ENCODE measurements around the gene MAX. TPM values are rescaled to one million over a fixed set of nuclear protein-coding genes. Genes with fewer than 3 reads are reported as not detected.
A peak's percentile ranks its signal among the peaks of the same experiment; 100 is the strongest.

The MAX gene
- polyA plus RNA-seq (ENCODE audit: low read depth in 6 of 6), result 100 to 1,000 TPM; 115 to 137 (median 125) TPM

DNA sequence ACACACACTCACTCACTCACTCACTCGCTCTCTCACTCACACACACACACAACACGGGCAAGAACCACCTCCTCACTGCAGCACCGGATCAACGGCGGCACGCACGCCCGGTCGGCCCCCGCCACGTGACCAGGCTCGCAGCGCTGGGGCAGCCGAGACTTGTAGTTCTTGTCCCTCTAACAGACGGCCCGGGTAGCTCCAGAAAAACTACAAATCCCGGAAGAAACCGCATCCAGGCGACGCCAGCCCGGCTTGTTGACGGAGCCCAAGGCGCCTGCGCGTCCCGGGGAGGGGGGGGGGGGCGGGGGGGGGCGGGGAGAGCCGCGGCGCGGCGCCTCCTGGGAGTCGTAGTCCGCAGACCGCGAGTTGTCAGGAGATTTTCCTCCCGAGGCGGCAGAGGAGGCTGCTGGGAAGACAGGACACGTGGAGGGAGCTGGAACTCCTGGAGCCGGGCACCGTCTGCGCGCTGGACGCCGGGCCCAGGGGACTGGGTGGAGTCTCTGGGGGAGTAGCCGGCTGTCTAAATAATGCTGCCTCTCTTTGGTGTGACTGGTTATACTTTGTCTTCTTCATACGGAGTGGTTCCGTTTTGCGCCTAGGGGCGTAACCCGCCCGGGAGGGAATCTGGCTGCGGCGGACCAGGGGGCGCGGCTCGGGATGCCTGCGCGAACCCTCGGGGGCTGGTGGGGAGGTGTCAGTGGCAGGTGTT, at the start of gene MAX:
TSS of gene MAX (minus strand) at position 77 of the 709 bp plus-strand sequence. CDS start 178 bp downstream, outside the sequence.
- H3K27me3 Mint-ChIP-seq, result no peaks in the 10 kb centered on the region
- H3K4me1 Mint-ChIP-seq, result peaks cover 21 to 47% (median 24%) of the 10 kb centered on the region in 3 donors
- ATAC-seq (ENCODE audit: low read depth in 2 of 2), result peak; percentile 89 to 92

DNA sequence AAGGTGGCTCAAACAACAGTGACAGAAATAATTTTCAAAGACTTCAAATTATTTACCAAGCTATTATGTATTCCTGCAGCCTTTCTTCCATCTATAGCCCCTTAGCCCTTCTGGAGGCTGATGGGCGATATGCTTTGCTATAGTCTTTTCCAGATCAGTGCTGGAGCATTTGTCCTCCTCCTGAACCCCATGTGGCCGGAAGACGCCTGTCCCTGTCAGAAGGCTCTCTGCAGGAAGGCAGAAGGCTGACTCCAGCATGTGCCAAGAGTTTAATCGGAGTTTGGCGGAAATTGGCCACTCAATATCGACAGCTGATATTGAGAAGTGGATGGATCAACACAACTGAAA, 49.3 kb upstream of the MAX start:
- ATAC-seq (ENCODE audit: low read depth in 2 of 2), result no peak
- Mint-ChIP-seq H3K27ac (no peak overlapping the region), H3K4me3 (no peak overlapping the region)

More for the DNA sequence above, at the start of gene MAX:
- Mint-ChIP-seq H3K36me3 (peaks cover 0 to 23% of the 10 kb centered on the region in 2 donors), H3K9me3 (no peaks in the 10 kb centered on the region), H3K4me3 (peak within 1 kb of the TSS; percentile 83 to 98 (median 98)), H3K27ac (peak within 1 kb of the TSS; percentile 86 to 99 (median 96))
- DNase-seq, result peak; percentile 99

GRCh38 chr14:65150898-65151608, 48.7 kb upstream of the MAX start:
- no peaks in the 10 kb centered on the region for H3K36me3 Mint-ChIP-seq
- DNase-seq (no peak), ATAC-seq (ENCODE audit: low read depth in 2 of 2) (no peak)
- no peaks in the 10 kb centered on the region for H3K4me1 Mint-ChIP-seq
- H3K9me3 Mint-ChIP-seq, result no peaks in the 10 kb centered on the region
- H3K27ac Mint-ChIP-seq, result peak overlapping the region in 1 of 6 donors; percentile 3
- peaks cover 0 to 4% (median 0%) of the 10 kb centered on the region in 3 donors for H3K27me3 Mint-ChIP-seq
- no peak overlapping the region for H3K4me3 Mint-ChIP-seq

More for the DNA sequence above, 49.3 kb upstream of the MAX start:
- H3K9me3 Mint-ChIP-seq, result no peaks in the 10 kb centered on the region
- no peak for DNase-seq
- no peaks in the 10 kb centered on the region for H3K36me3 Mint-ChIP-seq
- H3K27me3 Mint-ChIP-seq, result no peaks in the 10 kb centered on the region
- H3K4me1 Mint-ChIP-seq, result peaks cover 0 to 4% (median 0%) of the 10 kb centered on the region in 3 donors

GRCh38 chr14:65149116-65149515, 46.8 kb upstream of the MAX start:
- peaks cover 10 to 11% (median 11%) of the 10 kb centered on the region in 3 donors for H3K27me3 Mint-ChIP-seq
- H3K9me3 Mint-ChIP-seq, result no peaks in the 10 kb centered on the region
- no peak overlapping the region for H3K4me3 Mint-ChIP-seq
- no peaks in the 10 kb centered on the region for H3K36me3 Mint-ChIP-seq
- H3K4me1 Mint-ChIP-seq, result no peaks in the 10 kb centered on the region
- ATAC-seq (ENCODE audit: low read depth in 2 of 2) (no peak), DNase-seq (no peak)
- peak overlapping the region in 1 of 6 donors; percentile 35 for H3K27ac Mint-ChIP-seq

DNA sequence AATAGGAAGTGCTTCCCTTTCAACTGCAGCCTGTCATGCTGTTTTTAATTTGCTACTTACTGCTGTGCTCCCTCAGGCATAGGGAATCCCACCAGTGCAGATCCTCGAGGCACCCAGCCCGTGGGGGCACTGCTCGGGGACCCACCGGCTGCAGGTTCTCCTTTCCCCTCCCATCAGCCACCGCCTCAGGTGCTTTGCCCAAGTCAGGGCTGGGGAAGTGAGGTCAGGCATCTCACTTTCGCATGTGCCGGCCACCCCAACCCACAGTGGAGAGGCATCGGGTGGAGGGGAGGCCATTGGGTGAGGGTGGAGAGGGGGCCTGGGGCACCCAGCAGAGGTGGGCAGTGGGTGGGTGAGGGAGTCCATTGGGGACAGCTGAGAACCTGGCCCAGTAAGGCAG, 41.9 kb upstream of the MAX start:
- Mint-ChIP-seq H3K27me3 (peaks cover 10 to 24% (median 19%) of the 10 kb centered on the region in 3 donors), H3K36me3 (no peaks in the 10 kb centered on the region), H3K9me3 (no peaks in the 10 kb centered on the region), H3K4me1 (no peaks in the 10 kb centered on the region), H3K4me3 (no peak overlapping the region), H3K27ac (no peak overlapping the region)
- no peak for ATAC-seq (ENCODE audit: low read depth in 2 of 2)
- no peak for DNase-seq

DNA sequence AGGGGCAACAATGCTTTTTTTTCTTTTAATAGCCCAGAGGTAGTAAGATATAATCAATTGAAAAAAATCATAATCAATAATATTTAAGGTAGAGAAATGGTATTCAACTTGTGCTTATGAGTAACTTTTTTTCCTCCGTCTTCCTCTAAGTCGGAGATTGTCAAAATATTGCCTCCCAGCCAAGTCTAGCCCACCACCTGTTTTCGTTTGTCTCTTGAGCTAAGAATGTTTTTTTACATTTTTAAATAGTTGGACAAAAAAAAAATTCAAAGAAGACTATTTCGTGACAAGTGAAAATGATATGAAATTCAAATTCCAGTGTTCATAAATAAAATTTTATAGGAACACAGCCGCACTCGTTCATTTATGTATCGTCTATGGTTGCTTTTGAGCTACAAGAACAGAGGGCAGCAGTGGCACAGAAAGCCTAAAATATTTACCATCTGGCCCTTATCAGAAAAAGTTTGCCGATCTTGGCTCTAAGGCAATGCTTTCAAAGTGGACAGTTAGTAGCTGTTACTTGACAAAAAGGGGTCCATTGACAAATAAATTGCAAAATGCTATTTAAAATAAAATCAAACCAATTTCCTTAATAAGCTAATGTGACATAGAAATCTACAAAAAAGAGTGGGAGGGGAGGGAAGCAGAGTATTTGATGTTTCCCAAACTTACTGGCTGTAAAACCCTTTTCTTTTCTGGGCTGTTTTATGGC, 40.8 kb upstream of the MAX start:
- ATAC-seq (ENCODE audit: low read depth in 2 of 2), result no peak
- H3K27me3 Mint-ChIP-seq, result peaks cover 10 to 24% (median 19%) of the 10 kb centered on the region in 3 donors
- H3K4me3 Mint-ChIP-seq, result no peak overlapping the region
- H3K4me1 Mint-ChIP-seq, result no peaks in the 10 kb centered on the region
- H3K9me3 Mint-ChIP-seq, result no peaks in the 10 kb centered on the region
- H3K27ac Mint-ChIP-seq, result no peak overlapping the region
- no peaks in the 10 kb centered on the region for H3K36me3 Mint-ChIP-seq
- no peak for DNase-seq

GRCh38 chr14:65142429-65142828, 40.1 kb upstream of the MAX start:
- ATAC-seq (ENCODE audit: low read depth in 2 of 2) (no peak), DNase-seq (no peak)
- Mint-ChIP-seq H3K4me1 (no peaks in the 10 kb centered on the region), H3K36me3 (no peaks in the 10 kb centered on the region), H3K4me3 (no peak overlapping the region), H3K9me3 (no peaks in the 10 kb centered on the region), H3K27me3 (peaks cover 10 to 24% (median 19%) of the 10 kb centered on the region in 3 donors), H3K27ac (no peak overlapping the region)

DNA sequence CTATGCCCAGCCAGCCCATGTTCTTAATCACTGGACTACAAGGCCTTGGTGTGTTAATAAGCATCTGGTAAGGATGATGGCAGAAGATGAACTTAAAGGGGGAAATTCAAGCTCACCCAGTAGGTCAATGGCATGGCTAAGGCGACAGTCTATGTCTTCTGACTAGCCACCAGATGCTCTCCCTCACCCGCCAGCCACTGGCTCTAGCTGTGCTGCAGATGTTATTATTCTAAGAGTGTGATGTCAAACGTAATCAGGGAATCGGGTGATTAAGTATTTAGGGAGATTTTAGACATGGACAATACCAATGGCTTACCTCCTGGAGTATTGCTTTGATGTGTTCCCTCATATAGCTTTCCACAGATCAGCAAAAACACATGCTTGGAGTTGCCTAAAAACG, 39.2 kb upstream of the MAX start:
- H3K36me3 Mint-ChIP-seq, result no peaks in the 10 kb centered on the region
- no peaks in the 10 kb centered on the region for H3K4me1 Mint-ChIP-seq
- H3K27ac Mint-ChIP-seq, result no peak overlapping the region
- peaks cover 10 to 24% (median 19%) of the 10 kb centered on the region in 3 donors for H3K27me3 Mint-ChIP-seq
- no peaks in the 10 kb centered on the region for H3K9me3 Mint-ChIP-seq
- H3K4me3 Mint-ChIP-seq, result no peak overlapping the region
- DNase-seq (no peak), ATAC-seq (ENCODE audit: low read depth in 2 of 2) (no peak)

DNA sequence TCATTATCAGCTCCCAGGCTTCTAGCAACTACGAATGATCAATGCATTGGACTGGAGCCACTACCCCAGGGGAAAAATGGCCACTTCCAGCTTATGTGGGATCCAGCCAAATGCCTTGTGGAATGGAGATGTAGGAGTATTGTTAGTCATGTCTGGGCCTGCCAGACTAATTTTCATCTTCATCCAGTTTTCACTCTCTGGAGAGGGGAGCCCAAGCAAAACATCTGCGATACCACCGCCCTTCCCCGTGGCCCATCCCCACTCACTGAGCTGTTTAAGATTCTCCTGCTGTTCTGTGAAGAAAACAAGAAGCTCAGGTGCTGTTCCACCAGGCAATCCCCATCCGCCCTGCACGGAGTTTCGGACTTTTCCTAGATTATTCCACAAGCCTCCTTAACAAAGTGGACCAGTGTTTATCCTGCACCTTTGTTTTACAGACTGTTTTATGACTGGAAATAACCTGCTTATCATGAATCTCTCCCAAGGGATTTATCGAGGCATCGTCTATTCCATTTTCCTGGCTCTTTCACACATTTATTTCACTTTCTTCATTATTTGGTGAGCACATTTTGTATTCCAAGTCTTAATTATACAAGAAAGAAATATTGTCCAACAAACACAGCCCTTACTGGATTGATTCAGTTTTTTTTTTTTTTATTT, 35.5 kb upstream of the MAX start:
- Mint-ChIP-seq H3K27ac (no peak overlapping the region), H3K27me3 (peaks cover 0 to 5% (median 0%) of the 10 kb centered on the region in 3 donors), H3K4me1 (no peaks in the 10 kb centered on the region), H3K36me3 (no peaks in the 10 kb centered on the region), H3K9me3 (no peaks in the 10 kb centered on the region), H3K4me3 (no peak overlapping the region)
- ATAC-seq (ENCODE audit: low read depth in 2 of 2) (no peak), DNase-seq (no peak)

GRCh38 chr14:65134651-65135579, 32.6 kb upstream of the MAX start:
- ATAC-seq (ENCODE audit: low read depth in 2 of 2) (no peak), DNase-seq (no peak)
- H3K4me1 Mint-ChIP-seq, result no peaks in the 10 kb centered on the region
- no peak overlapping the region for H3K4me3 Mint-ChIP-seq
- peak overlapping the region in 2 of 6 donors; percentile 53 to 84 for H3K27ac Mint-ChIP-seq
- H3K9me3 Mint-ChIP-seq, result no peaks in the 10 kb centered on the region
- no peaks in the 10 kb centered on the region for H3K36me3 Mint-ChIP-seq
- H3K27me3 Mint-ChIP-seq, result no peaks in the 10 kb centered on the region

- Mint-ChIP-seq H3K9me3 (no peaks in the 10 kb centered on the region), H3K27ac (no peak overlapping the region), H3K4me1 (no peaks in the 10 kb centered on the region), H3K36me3 (no peaks in the 10 kb centered on the region), H3K27me3 (peaks cover 0 to 3% (median 0%) of the 10 kb centered on the region in 3 donors), H3K4me3 (no peak overlapping the region)
- ATAC-seq (ENCODE audit: low read depth in 2 of 2), result no peak
- no peak for DNase-seq
These were observed 30.5 kb upstream of the MAX start for GRCh38 chr14:65132855-65133254.

- H3K4me3 Mint-ChIP-seq, result no peak overlapping the region
- no peak for ATAC-seq (ENCODE audit: low read depth in 2 of 2)
- no peaks in the 10 kb centered on the region for H3K4me1 Mint-ChIP-seq
- H3K9me3 Mint-ChIP-seq, result no peaks in the 10 kb centered on the region
- no peaks in the 10 kb centered on the region for H3K36me3 Mint-ChIP-seq
- H3K27me3 Mint-ChIP-seq, result peaks cover 0 to 6% (median 0%) of the 10 kb centered on the region in 3 donors
- no peak for DNase-seq
- no peak overlapping the region for H3K27ac Mint-ChIP-seq
These were observed 29.0 kb upstream of the MAX start for GRCh38 chr14:65131301-65131701.
